Loucy (cell line): ENCODE data around the gene LHFPL6.

Experiments used
- EZH2phosphoT487 ChIP-seq: fragments of 200-600 bp; IDR thresholded peaks from 2 replicates; pipeline ENCODE4 v1.6.1; 2018; ENCODE audit warnings: antibody characterized with exemption, mild to moderate bottlenecking, moderate library complexity, borderline replicate concordance
- TF ChIP-seq, protein P1 (sequence below): fragments of 200-600 bp; sonication (generic); conservative IDR thresholded peaks from 2 replicates; pipeline ENCODE4 v1.5.1; 2014; ENCODE audit warnings: mild to moderate bottlenecking, antibody characterized with exemption, low read length

DNA sequence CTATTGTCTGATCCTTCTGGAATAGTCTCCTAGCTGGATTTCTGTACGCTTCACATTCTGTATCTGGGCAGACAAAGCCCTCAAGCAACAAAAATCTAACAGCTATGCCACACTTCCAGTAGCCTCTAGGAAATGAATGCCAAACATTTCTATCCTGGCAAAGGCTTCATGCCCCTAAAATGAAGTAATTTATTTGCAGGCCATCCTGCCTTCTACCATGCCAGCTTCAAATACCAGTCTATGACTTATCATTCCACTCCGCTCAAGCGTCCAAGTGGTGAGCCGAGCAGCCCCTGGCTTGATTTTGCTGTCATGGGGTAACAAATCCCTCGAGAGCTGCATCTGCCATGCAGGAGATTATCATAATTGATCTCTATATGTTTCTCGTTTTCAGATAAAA lies 86.9 kb downstream of the LHFPL6 start:
- TF ChIP-seq, protein P1, sequence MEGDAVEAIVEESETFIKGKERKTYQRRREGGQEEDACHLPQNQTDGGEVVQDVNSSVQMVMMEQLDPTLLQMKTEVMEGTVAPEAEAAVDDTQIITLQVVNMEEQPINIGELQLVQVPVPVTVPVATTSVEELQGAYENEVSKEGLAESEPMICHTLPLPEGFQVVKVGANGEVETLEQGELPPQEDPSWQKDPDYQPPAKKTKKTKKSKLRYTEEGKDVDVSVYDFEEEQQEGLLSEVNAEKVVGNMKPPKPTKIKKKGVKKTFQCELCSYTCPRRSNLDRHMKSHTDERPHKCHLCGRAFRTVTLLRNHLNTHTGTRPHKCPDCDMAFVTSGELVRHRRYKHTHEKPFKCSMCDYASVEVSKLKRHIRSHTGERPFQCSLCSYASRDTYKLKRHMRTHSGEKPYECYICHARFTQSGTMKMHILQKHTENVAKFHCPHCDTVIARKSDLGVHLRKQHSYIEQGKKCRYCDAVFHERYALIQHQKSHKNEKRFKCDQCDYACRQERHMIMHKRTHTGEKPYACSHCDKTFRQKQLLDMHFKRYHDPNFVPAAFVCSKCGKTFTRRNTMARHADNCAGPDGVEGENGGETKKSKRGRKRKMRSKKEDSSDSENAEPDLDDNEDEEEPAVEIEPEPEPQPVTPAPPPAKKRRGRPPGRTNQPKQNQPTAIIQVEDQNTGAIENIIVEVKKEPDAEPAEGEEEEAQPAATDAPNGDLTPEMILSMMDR: no peak
- TF ChIP-seq EZH2phosphoT487: no peak
